Renal cortical epithelial cell (primary cell): ENCODE results near the gene LCN1. TPM values are rescaled to one million over a fixed set of nuclear protein-coding genes. Genes with fewer than 3 reads are reported as not detected.
"Not testable (repeated sequence)": the region's sequence is repeated elsewhere in the genome, so short reads cannot be mapped to it uniquely, and the experiment has no call there.

Source experiments
- DNase-seq: peaks from one replicate; pipeline ENCODE4 v3.0.0-alpha.2; 2011; ENCODE audit warnings: low read depth
- total RNA-seq: library from RNA; depleted of rRNA; stranded (reverse); fragments of >200 nt; gene quantifications from 2 replicates; pipeline ENCODE4 v1.2.3, GENCODE V29; 2014

Gene LCN1
- total RNA-seq, 1 donor from 2014 or later = not detected

- DNase-seq = peak; percentile 40
Observed at GRCh38 chr9:135504262-135505243, 16.7 kb upstream of the LCN1 start.

GRCh38 chr9:135505406-135506187 is 15.6 kb upstream of the LCN1 start:
- no peak for DNase-seq

- DNase-seq = no peak
Observed at GRCh38 chr9:135506327-135507103, 14.7 kb upstream of the LCN1 start.

GRCh38 chr9:135507104-135508035 is 13.9 kb upstream of the LCN1 start:
- DNase-seq = no peak

- no peak for DNase-seq
Observed at GRCh38 chr9:135508211-135508820, 12.9 kb upstream of the LCN1 start.

GRCh38 chr9:135509458-135509857 is 11.8 kb upstream of the LCN1 start:
- no peak for DNase-seq

GRCh38 chr9:135512241-135512603 is 9.0 kb upstream of the LCN1 start:
- DNase-seq = no peak

- no peak for DNase-seq
Observed at GRCh38 chr9:135512904-135513303, 8.3 kb upstream of the LCN1 start.

- no peak for DNase-seq
Observed at GRCh38 chr9:135513351-135513846, 7.8 kb upstream of the LCN1 start.

GRCh38 chr9:135513906-135514305 is 7.3 kb upstream of the LCN1 start:
- DNase-seq = not testable (repeated sequence)

GRCh38 chr9:135514342-135515082 is 6.7 kb upstream of the LCN1 start:
- DNase-seq = no peak

- DNase-seq = no peak
Observed at GRCh38 chr9:135515083-135515951, 5.9 kb upstream of the LCN1 start.

- no peak for DNase-seq
Observed at GRCh38 chr9:135516132-135516860, 4.9 kb upstream of the LCN1 start.

GRCh38 chr9:135517407-135517822 is 3.8 kb upstream of the LCN1 start:
- DNase-seq = no peak

GRCh38 chr9:135519179-135519971 is 1.9 kb upstream of the LCN1 start:
- no peak for DNase-seq

GRCh38 chr9:135521608-135522095 is 412 bp downstream of the LCN1 start:
- no peak for DNase-seq
